ENCODE data around the gene DLG3.

- TF ChIP-seq CTCF (conservative IDR thresholded peaks at IDR 0.05) = no peak
- TF ChIP-seq ZFX (IDR thresholded peaks at IDR 0.05) = no peak
Measured at GRCh38 chrX:70426286-70427278, 18.1 kb upstream of the DLG3 start.
